ENCODE results near the gene DIP2A. TPM values are rescaled to one million over a fixed set of nuclear protein-coding genes. Genes with fewer than 3 reads are reported as not detected.
"Not testable (repeated sequence)": the region's sequence is repeated elsewhere in the genome, so short reads cannot be mapped to it uniquely, and the experiment has no call there.

DIP2A gene
- polyA plus RNA-seq, 1 donor: 53.3 TPM

DNA sequence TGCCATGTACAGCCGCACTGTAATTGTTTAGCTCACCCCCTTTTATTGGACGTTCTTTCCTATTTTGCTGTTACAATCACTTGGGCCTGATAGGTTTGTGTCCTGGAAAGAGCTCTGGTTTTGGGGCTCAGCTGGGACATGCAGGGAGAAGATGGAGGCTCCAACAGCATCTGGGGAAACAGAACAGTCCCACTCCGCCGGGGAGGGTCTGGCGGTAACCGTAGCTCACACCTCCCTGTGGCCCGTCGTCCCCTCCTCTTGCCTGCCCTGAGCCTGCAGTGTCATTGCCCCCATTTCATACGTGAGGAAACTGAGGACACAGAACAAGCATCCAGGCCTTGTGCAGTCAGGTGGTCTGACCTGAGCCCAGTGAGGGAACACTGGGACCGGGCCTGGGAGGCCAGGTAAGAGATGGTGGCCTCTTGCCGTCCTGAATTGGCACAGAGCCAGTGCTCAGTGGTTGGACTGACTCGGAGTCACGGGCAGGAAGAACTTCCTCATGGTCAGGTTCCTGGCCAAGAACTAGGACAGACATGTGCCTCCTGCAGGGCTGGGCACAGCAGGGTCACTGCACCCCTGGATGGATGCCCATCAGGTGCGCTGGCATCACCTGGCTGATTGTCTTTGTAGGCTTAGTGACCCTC is 104.4 kb downstream of the DIP2A start:
- H3K9me3 ChIP-seq (ENCODE audit: control insufficient read depth, low read depth, low read length): no peaks in the 10 kb centered on the region
- H3K27me3 ChIP-seq (ENCODE audit: control insufficient read depth, insufficient read depth, low read length): no peaks in the 10 kb centered on the region
- peaks cover 88% of the 10 kb centered on the region for H3K36me3 ChIP-seq (ENCODE audit: control insufficient read depth, insufficient read depth, low read length)
- H3K4me1 ChIP-seq (ENCODE audit: control insufficient read depth, insufficient read depth, low read length): no peaks in the 10 kb centered on the region
- H3K27ac ChIP-seq (ENCODE audit: low read length): no peak overlapping the region
- no peak for DNase-seq
- H3K4me3 ChIP-seq (ENCODE audit: low read length): no peak overlapping the region
- no CpG with 5 or more reads among the region's 14 CpGs for WGBS (ENCODE audit: insufficient coverage, low lambda C conversion rate)

DNA sequence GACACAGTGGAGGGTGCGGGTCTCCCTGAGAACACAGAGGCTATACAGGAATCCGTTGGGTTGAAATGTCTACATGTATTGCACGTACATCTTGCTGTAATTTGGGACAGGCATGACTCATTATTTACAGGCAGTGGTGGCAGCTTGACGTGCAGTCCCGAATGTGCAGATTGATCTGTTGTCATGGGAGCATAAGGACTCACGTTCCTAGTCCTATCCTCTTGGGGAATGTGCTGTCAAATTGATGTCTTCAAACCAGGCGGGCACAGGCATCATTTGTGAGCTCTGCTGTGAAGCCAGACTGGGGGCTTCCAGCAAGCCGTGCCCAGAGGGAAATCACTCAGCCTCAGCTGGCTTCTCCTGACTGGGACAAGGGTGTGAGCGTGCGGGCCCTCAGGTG is 105.7 kb downstream of the DIP2A start:
- DNase-seq: no peak
- Histone ChIP-seq H3K27me3 (ENCODE audit: control insufficient read depth, insufficient read depth, low read length) (no peaks in the 10 kb centered on the region), H3K9me3 (ENCODE audit: control insufficient read depth, low read depth, low read length) (no peaks in the 10 kb centered on the region), H3K4me3 (ENCODE audit: low read length) (no peak overlapping the region), H3K4me1 (ENCODE audit: control insufficient read depth, insufficient read depth, low read length) (no peaks in the 10 kb centered on the region), H3K36me3 (ENCODE audit: control insufficient read depth, insufficient read depth, low read length) (peaks cover 84% of the 10 kb centered on the region), H3K27ac (ENCODE audit: low read length) (no peak overlapping the region)
- no CpG with 5 or more reads among the region's 10 CpGs for WGBS (ENCODE audit: insufficient coverage, low lambda C conversion rate)

GRCh38 chr21:46567348-46567747 is 108.7 kb downstream of the DIP2A start:
- DNase-seq: no peak
- WGBS (ENCODE audit: insufficient coverage, low lambda C conversion rate): no CpG with 5 or more reads among the region's 15 CpGs
- Histone ChIP-seq H3K27ac (ENCODE audit: low read length) (no peak overlapping the region), H3K4me3 (ENCODE audit: low read length) (no peak overlapping the region), H3K4me1 (ENCODE audit: control insufficient read depth, insufficient read depth, low read length) (no peaks in the 10 kb centered on the region), H3K9me3 (ENCODE audit: control insufficient read depth, low read depth, low read length) (no peaks in the 10 kb centered on the region), H3K27me3 (ENCODE audit: control insufficient read depth, insufficient read depth, low read length) (no peaks in the 10 kb centered on the region), H3K36me3 (ENCODE audit: control insufficient read depth, insufficient read depth, low read length) (peaks cover 73% of the 10 kb centered on the region)

- Histone ChIP-seq H3K36me3 (ENCODE audit: control insufficient read depth, insufficient read depth, low read length) (peaks cover 63% of the 10 kb centered on the region), H3K27me3 (ENCODE audit: control insufficient read depth, insufficient read depth, low read length) (no peaks in the 10 kb centered on the region), H3K4me3 (ENCODE audit: low read length) (no peak overlapping the region), H3K9me3 (ENCODE audit: control insufficient read depth, low read depth, low read length) (peaks cover 3% of the 10 kb centered on the region), H3K27ac (ENCODE audit: low read length) (no peak overlapping the region), H3K4me1 (ENCODE audit: control insufficient read depth, insufficient read depth, low read length) (no peaks in the 10 kb centered on the region)
- no peak for DNase-seq
- WGBS (ENCODE audit: insufficient coverage, low lambda C conversion rate): 100% methylated on average over 1 of the region's 4 CpGs
Measured at GRCh38 chr21:46568562-46568961, 109.9 kb downstream of the DIP2A start.

DNA sequence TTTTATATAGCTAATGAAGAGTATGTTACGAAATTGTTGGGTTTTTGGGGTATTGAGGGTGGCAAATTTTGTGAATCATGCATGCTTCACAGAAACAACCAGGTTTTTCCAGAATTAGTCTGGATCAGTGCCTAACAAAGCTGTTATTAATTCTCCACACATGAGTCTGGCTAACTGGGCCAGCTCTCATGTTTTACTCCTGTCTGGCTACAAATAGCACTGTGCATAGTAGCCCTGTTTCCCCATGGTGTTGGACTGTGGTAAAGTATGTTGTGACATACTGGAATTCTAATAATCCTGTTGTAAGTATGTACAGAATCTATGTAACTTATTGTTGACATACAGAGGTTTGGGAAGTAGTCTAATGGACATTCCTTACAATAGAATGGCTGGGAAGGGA is 110.4 kb downstream of the DIP2A start:
- peaks cover 58% of the 10 kb centered on the region for H3K36me3 ChIP-seq (ENCODE audit: control insufficient read depth, insufficient read depth, low read length)
- DNase-seq: no peak
- 100% methylated on average over 1 of the region's 1 CpG for WGBS (ENCODE audit: insufficient coverage, low lambda C conversion rate)
- H3K4me1 ChIP-seq (ENCODE audit: control insufficient read depth, insufficient read depth, low read length): no peaks in the 10 kb centered on the region
- no peak overlapping the region for H3K27ac ChIP-seq (ENCODE audit: low read length)
- H3K4me3 ChIP-seq (ENCODE audit: low read length): no peak overlapping the region
- H3K9me3 ChIP-seq (ENCODE audit: control insufficient read depth, low read depth, low read length): peaks cover 3% of the 10 kb centered on the region
- H3K27me3 ChIP-seq (ENCODE audit: control insufficient read depth, insufficient read depth, low read length): no peaks in the 10 kb centered on the region

GRCh38 chr21:46570119-46570518 is 111.4 kb downstream of the DIP2A start:
- peaks cover 3% of the 10 kb centered on the region for H3K9me3 ChIP-seq (ENCODE audit: control insufficient read depth, low read depth, low read length)
- peaks cover 47% of the 10 kb centered on the region for H3K36me3 ChIP-seq (ENCODE audit: control insufficient read depth, insufficient read depth, low read length)
- no peaks in the 10 kb centered on the region for H3K4me1 ChIP-seq (ENCODE audit: control insufficient read depth, insufficient read depth, low read length)
- 100% methylated on average over 1 of the region's 2 CpGs for WGBS (ENCODE audit: insufficient coverage, low lambda C conversion rate)
- DNase-seq: no peak
- H3K27ac ChIP-seq (ENCODE audit: low read length): no peak overlapping the region
- H3K4me3 ChIP-seq (ENCODE audit: low read length): no peak overlapping the region
- H3K27me3 ChIP-seq (ENCODE audit: control insufficient read depth, insufficient read depth, low read length): no peaks in the 10 kb centered on the region

DNA sequence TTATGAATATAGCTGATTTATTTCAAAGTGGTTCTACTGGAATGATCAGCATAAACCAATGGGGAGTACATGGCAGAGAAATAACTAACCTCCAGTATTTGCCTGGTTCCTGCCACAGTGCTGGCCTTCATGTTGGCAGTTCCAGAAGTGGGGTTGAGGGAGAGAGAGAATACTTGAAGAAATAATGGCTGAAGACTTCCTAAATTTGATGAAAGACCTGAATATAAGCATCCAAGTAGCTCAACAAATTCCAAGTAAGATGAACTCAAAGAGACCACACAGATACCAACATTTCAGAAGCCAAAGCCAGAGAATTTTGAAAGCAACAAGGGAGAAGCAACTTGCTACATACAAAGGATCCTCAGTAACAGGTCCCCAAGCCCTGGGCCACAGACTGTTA is 111.9 kb downstream of the DIP2A start:
- Histone ChIP-seq H3K36me3 (ENCODE audit: control insufficient read depth, insufficient read depth, low read length) (peaks cover 45% of the 10 kb centered on the region), H3K27ac (ENCODE audit: low read length) (no peak overlapping the region), H3K27me3 (ENCODE audit: control insufficient read depth, insufficient read depth, low read length) (no peaks in the 10 kb centered on the region), H3K9me3 (ENCODE audit: control insufficient read depth, low read depth, low read length) (peaks cover 3% of the 10 kb centered on the region), H3K4me1 (ENCODE audit: control insufficient read depth, insufficient read depth, low read length) (no peaks in the 10 kb centered on the region), H3K4me3 (ENCODE audit: low read length) (no peak overlapping the region)
- DNase-seq: no peak

GRCh38 chr21:46572850-46573249 is 114.2 kb downstream of the DIP2A start:
- Histone ChIP-seq H3K9me3 (ENCODE audit: control insufficient read depth, low read depth, low read length) (peaks cover 3% of the 10 kb centered on the region), H3K4me3 (ENCODE audit: low read length) (no peak overlapping the region), H3K4me1 (ENCODE audit: control insufficient read depth, insufficient read depth, low read length) (no peaks in the 10 kb centered on the region), H3K36me3 (ENCODE audit: control insufficient read depth, insufficient read depth, low read length) (peaks cover 23% of the 10 kb centered on the region), H3K27me3 (ENCODE audit: control insufficient read depth, insufficient read depth, low read length) (no peaks in the 10 kb centered on the region), H3K27ac (ENCODE audit: low read length) (no peak overlapping the region)
- no peak for DNase-seq
- 100% methylated on average over 1 of the region's 1 CpG for WGBS (ENCODE audit: insufficient coverage, low lambda C conversion rate)

DNA sequence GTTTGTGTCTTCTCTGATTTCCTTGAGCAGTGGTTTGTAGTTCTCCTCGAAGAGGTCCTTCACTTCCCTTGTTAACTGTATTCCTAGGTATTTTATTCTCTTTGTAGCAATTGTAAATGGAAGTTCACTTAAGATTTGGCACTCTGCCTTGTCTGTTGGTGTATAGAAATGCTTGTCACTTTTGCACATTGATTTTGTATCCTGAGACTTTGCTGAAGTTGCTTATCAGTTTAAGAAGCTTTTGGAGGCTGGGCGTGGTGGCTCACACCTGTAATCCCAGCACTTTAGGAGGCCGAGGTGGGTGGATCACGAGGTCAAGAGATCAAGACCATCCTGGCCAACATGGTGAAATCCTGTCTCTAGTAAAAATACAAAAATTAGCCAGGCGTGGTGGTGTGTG is 119.1 kb downstream of the DIP2A start:
- not testable (repeated sequence) for H3K27ac ChIP-seq (ENCODE audit: low read length); H3K36me3 ChIP-seq (ENCODE audit: control insufficient read depth, insufficient read depth, low read length); H3K27me3 ChIP-seq (ENCODE audit: control insufficient read depth, insufficient read depth, low read length); H3K9me3 ChIP-seq (ENCODE audit: control insufficient read depth, low read depth, low read length); H3K4me1 ChIP-seq (ENCODE audit: control insufficient read depth, insufficient read depth, low read length); DNase-seq; H3K4me3 ChIP-seq (ENCODE audit: low read length)
- WGBS (ENCODE audit: insufficient coverage, low lambda C conversion rate): 80% methylated on average over 1 of the region's 5 CpGs

GRCh38 chr21:46579394-46579793 is 120.7 kb downstream of the DIP2A start:
- H3K27me3 ChIP-seq (ENCODE audit: control insufficient read depth, insufficient read depth, low read length); H3K27ac ChIP-seq (ENCODE audit: low read length); DNase-seq; H3K4me1 ChIP-seq (ENCODE audit: control insufficient read depth, insufficient read depth, low read length); H3K9me3 ChIP-seq (ENCODE audit: control insufficient read depth, low read depth, low read length); H3K4me3 ChIP-seq (ENCODE audit: low read length); H3K36me3 ChIP-seq (ENCODE audit: control insufficient read depth, insufficient read depth, low read length): not testable (repeated sequence)
- WGBS (ENCODE audit: insufficient coverage, low lambda C conversion rate): 100% methylated on average over 1 of the region's 2 CpGs

GRCh38 chr21:46581780-46582307 is 123.2 kb downstream of the DIP2A start:
- Histone ChIP-seq H3K27ac (ENCODE audit: low read length) (no peak overlapping the region), H3K27me3 (ENCODE audit: control insufficient read depth, insufficient read depth, low read length) (no peaks in the 10 kb centered on the region), H3K4me1 (ENCODE audit: control insufficient read depth, insufficient read depth, low read length) (no peaks in the 10 kb centered on the region), H3K9me3 (ENCODE audit: control insufficient read depth, low read depth, low read length) (peaks cover 5% of the 10 kb centered on the region), H3K4me3 (ENCODE audit: low read length) (no peak overlapping the region), H3K36me3 (ENCODE audit: control insufficient read depth, insufficient read depth, low read length) (no peaks in the 10 kb centered on the region)
- WGBS (ENCODE audit: insufficient coverage, low lambda C conversion rate): no CpG with 5 or more reads among the region's 5 CpGs
- DNase-seq: no peak
